Spleen (tissue), 7 donors: ENCODE measurements around the gene DLGAP5.

ENCODE experiments used
- CTCF ChIP-seq, 11 experiments: fragments of 200-600 bp in 7 of 11; fragments of 450-650 bp in 4 of 11; sonication (generic) in 4 of 11; IDR thresholded peaks in 8 of 11; conservative IDR thresholded peaks in 3 of 11; 1 replicate in 7 of 11; 2 replicates in 4 of 11; pipeline versions ENCODE4 v1.4.0 to v1.8.0; 2016 to 2021; ENCODE audit warnings: antibody characterized with exemption in 11 of 11, inconsistent platforms in 4 of 11, mild to moderate bottlenecking in 1 of 11
- POLR2A ChIP-seq, 3 donors: fragments of 450-650 bp; IDR thresholded peaks; one replicate each; pipeline ENCODE4 v1.5.1; 2017; ENCODE audit warnings: antibody characterized with exemption in 3 of 3, mild to moderate bottlenecking in 1 of 3
- POLR2AphosphoS5 ChIP-seq, 3 donors: sonication (generic); formaldehyde crosslinking; IDR thresholded peaks; one replicate each; pipeline ENCODE4 v1.5.1; 2017; ENCODE audit warnings: antibody characterized with exemption in 3 of 3
- donor health status: DM: no; HTN: no; CAD: no; lungs with moderate emphysema.
- donor health status: DM: no; HTN: no; CAD: no.
- donor health status: DM: no; HTN: no; CAD: no.

GRCh38 chr14:55124774-55125386 is 66.5 kb downstream of the DLGAP5 start:
- TF ChIP-seq CTCF (IDR thresholded peaks at IDR 0.05 in 8 of 11, conservative IDR thresholded peaks at IDR 0.05 in 3 of 11): no peak
- no peak for TF ChIP-seq POLR2A (IDR thresholded peaks at IDR 0.05)
- no peak for TF ChIP-seq POLR2AphosphoS5 (IDR thresholded peaks at IDR 0.05)
